GM23338 (cell line): Measurements from ENCODE around the gene UBTD1. TPM values are rescaled to one million over a fixed set of nuclear protein-coding genes. Genes with fewer than 3 reads are reported as not detected.

Experiments used
- ATAC-seq: fragments of 200-7000 bp; cut with Tn5 transposase; 3 replicates; pipeline ENCODE4 v1.9.1; 2020
- DNase-seq: peaks from one replicate; pipeline ENCODE4 v3.0.0-alpha.2; 2015; ENCODE audit warnings: low spot score
- H2AFZ ChIP-seq: fragments of 200-600 bp; sonication (generic); 2 replicates; pipeline ENCODE4 v1.8.0; 2016; ENCODE audit warnings: antibody characterized with exemption, mild to moderate bottlenecking, moderate library complexity
- H3F3A ChIP-seq: fragments of 200-600 bp; sonication (generic); replicated peaks from 2 replicates; pipeline ENCODE4 v1.8.0; 2017; ENCODE audit warnings: antibody characterized with exemption, mixed run types, low read depth
- H3K27ac ChIP-seq: fragments of 200-600 bp; sonication (generic); 2 replicates; pipeline ENCODE4 v1.6.1; 2016; ENCODE audit warnings: low read depth
- H3K27me3 ChIP-seq: fragments of 200-600 bp; sonication (generic); 2 replicates; pipeline ENCODE4 v1.8.0; 2016; ENCODE audit warnings: mild to moderate bottlenecking, mixed run types, moderate library complexity; ENCODE audit not compliant: insufficient read depth
- H3K36me3 ChIP-seq: fragments of 200-600 bp; sonication (generic); 2 replicates; pipeline ENCODE4 v1.8.0; 2016; ENCODE audit warnings: mild to moderate bottlenecking; ENCODE audit not compliant: insufficient read depth
- H3K4me1 ChIP-seq: fragments of 200-600 bp; sonication (generic); 2 replicates; pipeline ENCODE4 v1.8.0; 2016; ENCODE audit warnings: mild to moderate bottlenecking, moderate library complexity; ENCODE audit not compliant: insufficient read depth
- H3K4me2 ChIP-seq: fragments of 200-600 bp; sonication (generic); 2 replicates; pipeline ENCODE4 v1.7.1; 2017; ENCODE audit warnings: mixed run types
- H3K4me3 ChIP-seq: fragments of 200-600 bp; sonication (generic); 2 replicates; pipeline ENCODE4 v1.6.1; 2016; ENCODE audit warnings: mixed run types
- H3K79me2 ChIP-seq: fragments of 200-600 bp; sonication (generic); replicated peaks from 2 replicates; pipeline ENCODE4 v1.8.0; 2017; ENCODE audit warnings: mild to moderate bottlenecking; ENCODE audit not compliant: insufficient read depth
- H3K9me2 ChIP-seq: fragments of 200-600 bp; sonication (generic); 2 replicates; pipeline ENCODE4 v1.8.0; 2017; ENCODE audit not compliant: insufficient read depth
- H4K20me1 ChIP-seq: fragments of 200-600 bp; sonication (generic); replicated peaks from 2 replicates; pipeline ENCODE4 v1.8.0; 2017; ENCODE audit warnings: mild to moderate bottlenecking; ENCODE audit not compliant: insufficient read depth
- H3K27ac Mint-ChIP-seq: 2 replicates; pipeline ENCODE4 v1.8.0; 2020; ENCODE audit warnings: inconsistent platforms, mild to moderate bottlenecking, moderate library complexity, mixed read lengths
- H3K27me3 Mint-ChIP-seq: 3 replicates; pipeline ENCODE4 v1.8.0; 2022; ENCODE audit warnings: low read depth, mild to moderate bottlenecking, moderate library complexity, mixed read lengths, inconsistent platforms; ENCODE audit not compliant: insufficient read depth, poor library complexity
- H3K36me3 Mint-ChIP-seq: 3 replicates; pipeline ENCODE4 v1.8.0; 2021; ENCODE audit warnings: low read depth, mild to moderate bottlenecking, inconsistent platforms, moderate library complexity, mixed read lengths
- H3K4me1 Mint-ChIP-seq: 3 replicates; pipeline ENCODE4 v1.8.0; 2020; ENCODE audit warnings: mild to moderate bottlenecking, inconsistent platforms, mixed read lengths
- H3K4me3 Mint-ChIP-seq: 3 replicates; pipeline ENCODE4 v1.8.0; 2021; ENCODE audit warnings: moderate library complexity, mild to moderate bottlenecking, inconsistent platforms, mixed read lengths
- H3K9me3 Mint-ChIP-seq: 3 replicates; pipeline ENCODE4 v1.8.0; 2020; ENCODE audit warnings: moderate library complexity, mild to moderate bottlenecking, inconsistent platforms, mixed read lengths
- CREB1 ChIP-seq: fragments of 250-450 bp; sonication (Bioruptor Pico); IDR thresholded peaks from 2 replicates; pipeline ENCODE4 v1.5.0; 2020; ENCODE audit warnings: low read depth, mild to moderate bottlenecking, moderate library complexity
- EZH2 ChIP-seq: fragments of 200-600 bp; sonication (generic); IDR thresholded peaks from one replicate; pipeline ENCODE4 v1.8.0; 2017; ENCODE audit warnings: antibody characterized with exemption, mild to moderate bottlenecking, low read depth; ENCODE audit not compliant: unreplicated experiment
- EZH2phosphoT487 ChIP-seq: fragments of 200-600 bp; sonication (generic); IDR thresholded peaks from one replicate; pipeline ENCODE4 v1.8.1; 2018; ENCODE audit warnings: antibody characterized with exemption; ENCODE audit not compliant: unreplicated experiment
- JUNB ChIP-seq: IDR thresholded peaks from one replicate; pipeline ENCODE4 v1.6.1; 2016; ENCODE audit warnings: antibody characterized with exemption; ENCODE audit not compliant: unreplicated experiment
- NANOG ChIP-seq: IDR thresholded peaks from 2 replicates; pipeline ENCODE4 v1.6.1; 2016; ENCODE audit warnings: antibody characterized with exemption, borderline replicate concordance
- POLR2AphosphoS5 ChIP-seq: IDR thresholded peaks from 2 replicates; pipeline ENCODE4 v1.6.1; 2016; ENCODE audit warnings: antibody characterized with exemption, low read depth
- STAT1 ChIP-seq: IDR thresholded peaks from one replicate; pipeline ENCODE4 v1.6.1; 2016; ENCODE audit warnings: antibody characterized with exemption; ENCODE audit not compliant: unreplicated experiment
- ZNF114 ChIP-seq: fragments of 250-450 bp; sonication (Bioruptor Pico); IDR thresholded peaks from 2 replicates; pipeline ENCODE4 v1.5.0; 2020; ENCODE audit warnings: mild to moderate bottlenecking, moderate library complexity
- ZNF331 ChIP-seq: fragments of 250-450 bp; sonication (Bioruptor Pico); IDR thresholded peaks from 2 replicates; pipeline ENCODE4 v1.5.0; 2020; ENCODE audit warnings: low read depth, mild to moderate bottlenecking, moderate library complexity
- ZNF462 ChIP-seq: fragments of 250-450 bp; sonication (Bioruptor Pico); IDR thresholded peaks from 2 replicates; pipeline ENCODE4 v1.5.0; 2020; ENCODE audit warnings: mild to moderate bottlenecking, moderate library complexity
- polyA plus RNA-seq: library from polyadenylated mRNA; unstranded; fragments of >200 nt; fragmentation: Nextera tagmentation; extraction: Ambion mirVana; gene quantifications from 2 replicates; pipeline ENCODE4 v1.2.1, GENCODE V29; 2016
- total RNA-seq: library from RNA; depleted of rRNA; stranded (reverse); fragments of >200 nt; shearing (Covaris generic); gene quantifications from 2 replicates; pipeline ENCODE4 v1.2.3, GENCODE V29; 2014
- TF ChIP-seq, protein P1 (sequence below): IDR thresholded peaks from 2 replicates; pipeline ENCODE4 v1.6.1; 2016; ENCODE audit warnings: antibody characterized with exemption
- TF ChIP-seq, protein P2 (sequence below): IDR thresholded peaks from one replicate; pipeline ENCODE4 v1.6.1; 2018; ENCODE audit warnings: antibody characterized with exemption; ENCODE audit not compliant: unreplicated experiment
- TF ChIP-seq, protein P3 (sequence below), 2 experiments: fragments of 200-600 bp in 1 of 2; sonication (generic) in 1 of 2; conservative IDR thresholded peaks; 2 replicates each; pipeline versions ENCODE4 v1.5.1 to v1.6.1; 2016 to 2017; ENCODE audit warnings: antibody characterized with exemption in 2 of 2, low read depth in 2 of 2, mild to moderate bottlenecking in 2 of 2, moderate library complexity in 1 of 2

UBTD1 gene
- total and polyA plus RNA-seq, 2 experiments from 2014 or later: 17.3 to 29.0 TPM

DNA sequence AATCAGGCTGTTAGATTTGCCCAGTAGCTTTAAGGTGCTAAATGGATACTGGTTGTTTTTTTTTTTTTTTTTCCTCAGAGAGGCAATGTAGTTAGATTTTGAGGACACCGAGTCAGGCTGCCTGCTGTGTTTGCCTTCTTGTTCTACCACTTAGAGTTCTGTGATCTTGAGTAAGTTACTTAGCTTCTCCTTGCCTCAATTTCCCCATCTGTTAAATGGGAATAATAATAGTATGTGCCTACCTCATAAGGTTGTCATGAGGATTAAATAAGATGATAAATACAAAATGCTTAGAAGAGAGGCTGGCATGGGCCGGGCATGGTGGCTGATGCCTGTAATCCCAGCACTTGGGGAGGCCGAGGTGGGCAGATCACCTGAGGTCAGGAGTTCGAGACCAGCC is 120.0 kb downstream of the UBTD1 start:
- Histone ChIP-seq H3K4me1 (no peaks in the 10 kb centered on the region), H3K4me3 (no peak overlapping the region), H3K27me3 (no peaks in the 10 kb centered on the region), H3K4me2 (no peak overlapping the region), H3K79me2 (no peaks in the 10 kb centered on the region), H2AFZ (no peak overlapping the region), H3K36me3 (no peaks in the 10 kb centered on the region), H3K27ac (0 out of 2 replicates have a peak overlapping the region, but pooled peaks have one; percentile 19), H3K9me2 (no peaks in the 10 kb centered on the region), H4K20me1 (peaks cover 3% of the 10 kb centered on the region), H3F3A (no peaks in the 10 kb centered on the region)
- H3K27ac Mint-ChIP-seq: no peak overlapping the region
- TF ChIP-seq ZNF331 (CRISPR knock-in tag) (no peak), ZNF114 (no peak), POLR2AphosphoS5 (no peak), EZH2 (no peak), NANOG (no peak), STAT1 (no peak), JUNB (no peak), CREB1 (no peak), ZNF462 (CRISPR knock-in tag) (no peak), EZH2phosphoT487 (no peak)
- TF ChIP-seq, protein P1, sequence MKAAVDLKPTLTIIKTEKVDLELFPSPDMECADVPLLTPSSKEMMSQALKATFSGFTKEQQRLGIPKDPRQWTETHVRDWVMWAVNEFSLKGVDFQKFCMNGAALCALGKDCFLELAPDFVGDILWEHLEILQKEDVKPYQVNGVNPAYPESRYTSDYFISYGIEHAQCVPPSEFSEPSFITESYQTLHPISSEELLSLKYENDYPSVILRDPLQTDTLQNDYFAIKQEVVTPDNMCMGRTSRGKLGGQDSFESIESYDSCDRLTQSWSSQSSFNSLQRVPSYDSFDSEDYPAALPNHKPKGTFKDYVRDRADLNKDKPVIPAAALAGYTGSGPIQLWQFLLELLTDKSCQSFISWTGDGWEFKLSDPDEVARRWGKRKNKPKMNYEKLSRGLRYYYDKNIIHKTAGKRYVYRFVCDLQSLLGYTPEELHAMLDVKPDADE: no peak
- TF ChIP-seq, protein P2, sequence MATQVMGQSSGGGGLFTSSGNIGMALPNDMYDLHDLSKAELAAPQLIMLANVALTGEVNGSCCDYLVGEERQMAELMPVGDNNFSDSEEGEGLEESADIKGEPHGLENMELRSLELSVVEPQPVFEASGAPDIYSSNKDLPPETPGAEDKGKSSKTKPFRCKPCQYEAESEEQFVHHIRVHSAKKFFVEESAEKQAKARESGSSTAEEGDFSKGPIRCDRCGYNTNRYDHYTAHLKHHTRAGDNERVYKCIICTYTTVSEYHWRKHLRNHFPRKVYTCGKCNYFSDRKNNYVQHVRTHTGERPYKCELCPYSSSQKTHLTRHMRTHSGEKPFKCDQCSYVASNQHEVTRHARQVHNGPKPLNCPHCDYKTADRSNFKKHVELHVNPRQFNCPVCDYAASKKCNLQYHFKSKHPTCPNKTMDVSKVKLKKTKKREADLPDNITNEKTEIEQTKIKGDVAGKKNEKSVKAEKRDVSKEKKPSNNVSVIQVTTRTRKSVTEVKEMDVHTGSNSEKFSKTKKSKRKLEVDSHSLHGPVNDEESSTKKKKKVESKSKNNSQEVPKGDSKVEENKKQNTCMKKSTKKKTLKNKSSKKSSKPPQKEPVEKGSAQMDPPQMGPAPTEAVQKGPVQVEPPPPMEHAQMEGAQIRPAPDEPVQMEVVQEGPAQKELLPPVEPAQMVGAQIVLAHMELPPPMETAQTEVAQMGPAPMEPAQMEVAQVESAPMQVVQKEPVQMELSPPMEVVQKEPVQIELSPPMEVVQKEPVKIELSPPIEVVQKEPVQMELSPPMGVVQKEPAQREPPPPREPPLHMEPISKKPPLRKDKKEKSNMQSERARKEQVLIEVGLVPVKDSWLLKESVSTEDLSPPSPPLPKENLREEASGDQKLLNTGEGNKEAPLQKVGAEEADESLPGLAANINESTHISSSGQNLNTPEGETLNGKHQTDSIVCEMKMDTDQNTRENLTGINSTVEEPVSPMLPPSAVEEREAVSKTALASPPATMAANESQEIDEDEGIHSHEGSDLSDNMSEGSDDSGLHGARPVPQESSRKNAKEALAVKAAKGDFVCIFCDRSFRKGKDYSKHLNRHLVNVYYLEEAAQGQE: no peak
- TF ChIP-seq, protein P3, sequence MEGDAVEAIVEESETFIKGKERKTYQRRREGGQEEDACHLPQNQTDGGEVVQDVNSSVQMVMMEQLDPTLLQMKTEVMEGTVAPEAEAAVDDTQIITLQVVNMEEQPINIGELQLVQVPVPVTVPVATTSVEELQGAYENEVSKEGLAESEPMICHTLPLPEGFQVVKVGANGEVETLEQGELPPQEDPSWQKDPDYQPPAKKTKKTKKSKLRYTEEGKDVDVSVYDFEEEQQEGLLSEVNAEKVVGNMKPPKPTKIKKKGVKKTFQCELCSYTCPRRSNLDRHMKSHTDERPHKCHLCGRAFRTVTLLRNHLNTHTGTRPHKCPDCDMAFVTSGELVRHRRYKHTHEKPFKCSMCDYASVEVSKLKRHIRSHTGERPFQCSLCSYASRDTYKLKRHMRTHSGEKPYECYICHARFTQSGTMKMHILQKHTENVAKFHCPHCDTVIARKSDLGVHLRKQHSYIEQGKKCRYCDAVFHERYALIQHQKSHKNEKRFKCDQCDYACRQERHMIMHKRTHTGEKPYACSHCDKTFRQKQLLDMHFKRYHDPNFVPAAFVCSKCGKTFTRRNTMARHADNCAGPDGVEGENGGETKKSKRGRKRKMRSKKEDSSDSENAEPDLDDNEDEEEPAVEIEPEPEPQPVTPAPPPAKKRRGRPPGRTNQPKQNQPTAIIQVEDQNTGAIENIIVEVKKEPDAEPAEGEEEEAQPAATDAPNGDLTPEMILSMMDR (conservative IDR thresholded peaks at IDR 0.05; ENCODE audit: low read depth in 2 of 2): no peak
- no peak overlapping the region for H3K4me3 Mint-ChIP-seq
- no peaks in the 10 kb centered on the region for H3K9me3 Mint-ChIP-seq
- peaks cover 2% of the 10 kb centered on the region for H3K27me3 Mint-ChIP-seq
- no peak for DNase-seq
- H3K4me1 Mint-ChIP-seq: no peaks in the 10 kb centered on the region
- H3K36me3 Mint-ChIP-seq: no peaks in the 10 kb centered on the region
- no peak for ATAC-seq
